Prostate gland (tissue), 2 donors: ENCODE data around the gene SMAD2. TPM values are rescaled to one million over a fixed set of nuclear protein-coding genes. Genes with fewer than 3 reads are reported as not detected.

ENCODE experiments used
- DNase-seq: peaks from one replicate; pipeline ENCODE4 v3.0.0-alpha.2; 2019; ENCODE audit warnings: low spot score
- H3K27ac ChIP-seq, 2 donors: fragments of 200-600 bp; sonication (generic); 2 replicates each; pipeline ENCODE4 v1.5.1; 2017 to 2019
- H3K27me3 ChIP-seq: fragments of 200-600 bp; sonication (generic); replicated peaks from 2 replicates; pipeline ENCODE4 v1.5.1; 2019; ENCODE audit not compliant: insufficient read depth
- H3K36me3 ChIP-seq, 2 donors: fragments of 200-600 bp; sonication (generic); 1 replicate in 1 of 2; 2 replicates in 1 of 2; pipeline versions ENCODE4 v1.5.1 to v1.8.1; 2017 to 2019
- H3K4me1 ChIP-seq: fragments of 200-600 bp; sonication (generic); replicated peaks from 2 replicates; pipeline ENCODE4 v1.5.1; 2019
- H3K4me3 ChIP-seq, 2 donors: fragments of 200-600 bp; sonication (generic); 2 replicates each; pipeline ENCODE4 v1.5.1; 2017 to 2019
- H3K9me3 ChIP-seq: fragments of 200-600 bp; sonication (generic); 2 replicates; pipeline ENCODE4 v1.5.1; 2017
- POLR2A ChIP-seq: fragments of 450-650 bp; IDR thresholded peaks from one replicate; pipeline ENCODE4 v1.6.1; 2016; ENCODE audit warnings: antibody characterized with exemption, mild to moderate bottlenecking
- POLR2AphosphoS5 ChIP-seq: sonication (generic); formaldehyde crosslinking; IDR thresholded peaks from one replicate; pipeline ENCODE4 v1.6.1; 2017; ENCODE audit warnings: antibody characterized with exemption
- WGBS: methylation state at CpG from one replicate; pipeline ENCODE4 v1.1.5; 2018; 5-methylcytosine and 5-hydroxymethylcytosine counted together
- intact Hi-C: fragments of 100-400 bp; cut with DNase I; formaldehyde crosslinking; loops from one replicate; pipeline ENCODE4 v1.14.2; 2022
- total RNA-seq, 2 donors: library from RNA; depleted of rRNA; stranded (reverse); fragments of >200 nt; gene quantifications; one replicate each; pipeline ENCODE4 v1.1.0, GENCODE V29; 2016
- TF ChIP-seq, protein P1 (sequence below), 4 experiments: fragments of 200-600 bp in 2 of 4; fragments of 450-650 bp in 2 of 4; sonication (generic) in 2 of 4; IDR thresholded peaks; 1 replicate in 3 of 4; 2 replicates in 1 of 4; pipeline ENCODE4 v1.5.1; 2016 to 2019; ENCODE audit warnings: antibody characterized with exemption in 4 of 4, mild to moderate bottlenecking in 2 of 4, moderate library complexity in 2 of 4

Gene SMAD2
- total RNA-seq, 2 donors from 2014 or later, result 54.3 to 96.8 TPM

GRCh38 chr18:47797126-47797525 is 133.3 kb downstream of the SMAD2 start:
- Histone ChIP-seq H3K27me3 (no peaks in the 10 kb centered on the region), H3K9me3 (no peaks in the 10 kb centered on the region), H3K36me3 (no peaks in the 10 kb centered on the region), H3K4me3 (no peak overlapping the region), H3K4me1 (no peaks in the 10 kb centered on the region), H3K27ac (no peak overlapping the region)
- WGBS, result 91% methylated on average over 5 of the region's 5 CpGs
- TF ChIP-seq POLR2A (no peak), POLR2AphosphoS5 (no peak)
- TF ChIP-seq, protein P1, sequence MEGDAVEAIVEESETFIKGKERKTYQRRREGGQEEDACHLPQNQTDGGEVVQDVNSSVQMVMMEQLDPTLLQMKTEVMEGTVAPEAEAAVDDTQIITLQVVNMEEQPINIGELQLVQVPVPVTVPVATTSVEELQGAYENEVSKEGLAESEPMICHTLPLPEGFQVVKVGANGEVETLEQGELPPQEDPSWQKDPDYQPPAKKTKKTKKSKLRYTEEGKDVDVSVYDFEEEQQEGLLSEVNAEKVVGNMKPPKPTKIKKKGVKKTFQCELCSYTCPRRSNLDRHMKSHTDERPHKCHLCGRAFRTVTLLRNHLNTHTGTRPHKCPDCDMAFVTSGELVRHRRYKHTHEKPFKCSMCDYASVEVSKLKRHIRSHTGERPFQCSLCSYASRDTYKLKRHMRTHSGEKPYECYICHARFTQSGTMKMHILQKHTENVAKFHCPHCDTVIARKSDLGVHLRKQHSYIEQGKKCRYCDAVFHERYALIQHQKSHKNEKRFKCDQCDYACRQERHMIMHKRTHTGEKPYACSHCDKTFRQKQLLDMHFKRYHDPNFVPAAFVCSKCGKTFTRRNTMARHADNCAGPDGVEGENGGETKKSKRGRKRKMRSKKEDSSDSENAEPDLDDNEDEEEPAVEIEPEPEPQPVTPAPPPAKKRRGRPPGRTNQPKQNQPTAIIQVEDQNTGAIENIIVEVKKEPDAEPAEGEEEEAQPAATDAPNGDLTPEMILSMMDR (IDR thresholded peaks at IDR 0.05), result no peak
- intact Hi-C loops, result no loop called here
- no peak for DNase-seq

- Histone ChIP-seq H3K27ac (no peak overlapping the region), H3K27me3 (no peaks in the 10 kb centered on the region), H3K36me3 (no peaks in the 10 kb centered on the region), H3K4me3 (no peak overlapping the region), H3K9me3 (no peaks in the 10 kb centered on the region), H3K4me1 (no peaks in the 10 kb centered on the region)
- 18% methylated on average over 7 of the region's 7 CpGs for WGBS
- intact Hi-C loops, result no loop called here
- TF ChIP-seq POLR2AphosphoS5 (no peak), POLR2A (no peak)
- TF ChIP-seq, protein P1 (IDR thresholded peaks at IDR 0.05), result no peak
- no peak for DNase-seq
These were observed 135.0 kb downstream of the SMAD2 start for GRCh38 chr18:47795434-47795814.

DNA sequence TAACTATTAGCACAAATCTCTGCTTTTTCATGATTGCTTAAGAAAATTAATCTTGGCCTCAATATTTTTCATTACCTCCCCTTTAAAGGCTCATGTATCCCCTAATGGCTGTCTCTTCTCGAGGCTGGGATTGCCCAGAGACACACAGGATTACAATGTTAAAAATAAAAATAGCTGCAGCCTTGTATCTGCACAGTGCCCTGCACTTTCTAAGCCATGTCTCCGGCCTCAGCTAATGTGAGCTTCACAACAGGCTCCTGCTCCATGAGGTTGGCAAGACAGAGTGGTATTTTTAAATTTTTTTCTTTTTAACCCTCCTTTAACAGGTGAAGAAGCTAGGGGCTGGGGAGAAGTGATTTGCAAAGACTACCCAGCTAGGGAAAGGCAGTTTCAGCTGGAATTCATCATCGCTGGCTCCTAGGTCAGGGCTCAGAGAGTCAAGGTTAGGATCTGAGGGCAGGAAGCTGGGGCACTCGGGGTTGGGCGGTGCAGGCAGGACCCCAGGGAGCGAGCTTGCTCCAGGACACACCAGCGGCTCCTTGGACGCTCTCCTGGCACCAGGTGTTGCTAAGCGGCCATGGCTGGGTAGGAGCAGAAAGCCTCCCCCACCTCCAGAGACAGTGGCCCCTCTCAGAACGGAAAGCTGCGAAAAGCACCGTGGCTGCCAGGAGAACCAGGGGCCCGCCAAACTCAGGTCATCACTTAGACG is 135.6 kb downstream of the SMAD2 start:
- TF ChIP-seq POLR2A (no peak), POLR2AphosphoS5 (no peak)
- TF ChIP-seq, protein P1 (IDR thresholded peaks at IDR 0.05), result no peak
- Histone ChIP-seq H3K27me3 (no peaks in the 10 kb centered on the region), H3K4me3 (no peak overlapping the region), H3K36me3 (no peaks in the 10 kb centered on the region), H3K27ac (no peak overlapping the region), H3K9me3 (no peaks in the 10 kb centered on the region), H3K4me1 (no peaks in the 10 kb centered on the region)
- WGBS, result 25% methylated on average over 13 of the region's 14 CpGs
- intact Hi-C loops, result no loop called here
- no peak for DNase-seq

DNA sequence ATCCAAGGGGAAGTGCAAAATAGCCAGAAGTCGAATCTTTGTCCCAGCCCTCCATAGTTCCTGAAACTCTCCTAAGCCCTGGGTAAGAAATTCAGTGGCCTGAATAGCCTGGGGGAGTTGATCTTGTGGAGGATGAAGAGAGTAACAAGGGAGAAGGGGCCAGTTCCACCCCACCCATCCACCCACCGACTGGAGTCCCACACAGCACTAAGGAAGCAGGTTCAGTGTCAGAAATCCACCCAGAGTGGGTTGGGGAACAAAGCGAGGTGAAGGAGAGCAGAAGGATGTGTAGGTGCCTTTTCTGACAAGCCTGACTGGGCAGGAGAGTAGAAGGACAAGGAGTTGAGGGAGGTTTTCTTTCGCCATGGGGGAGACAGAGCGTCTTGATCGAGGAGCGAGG is 136.8 kb downstream of the SMAD2 start:
- Histone ChIP-seq H3K27me3 (no peaks in the 10 kb centered on the region), H3K27ac (no peak overlapping the region), H3K4me3 (no peak overlapping the region), H3K36me3 (no peaks in the 10 kb centered on the region), H3K4me1 (no peaks in the 10 kb centered on the region), H3K9me3 (no peaks in the 10 kb centered on the region)
- DNase-seq, result no peak
- WGBS, result 94% methylated on average over 7 of the region's 7 CpGs
- TF ChIP-seq, protein P1 (IDR thresholded peaks at IDR 0.05), result no peak
- TF ChIP-seq POLR2AphosphoS5 (no peak), POLR2A (no peak)
- intact Hi-C loops, result no loop called here

GRCh38 chr18:47791461-47791985 is 138.9 kb downstream of the SMAD2 start:
- 73% methylated on average over 4 of the region's 4 CpGs for WGBS
- intact Hi-C loops, result no loop called here

More at GRCh38 chr18:47791461-47791985, 138.9 kb downstream of the SMAD2 start:
- DNase-seq, result no peak
- no peaks in the 10 kb centered on the region for H3K9me3 ChIP-seq
- no peaks in the 10 kb centered on the region for H3K27me3 ChIP-seq
- H3K36me3 ChIP-seq, result no peaks in the 10 kb centered on the region
- H3K27ac ChIP-seq, result no peak overlapping the region
- H3K4me1 ChIP-seq, result no peaks in the 10 kb centered on the region
- no peak for TF ChIP-seq POLR2A
- TF ChIP-seq POLR2AphosphoS5, result no peak
- TF ChIP-seq, protein P1 (IDR thresholded peaks at IDR 0.05), result no peak
- no peak overlapping the region for H3K4me3 ChIP-seq
